Endothelial cell of umbilical vein (primary cell): ENCODE results near the gene SLC15A5.

Experiments
- EZH2 ChIP-seq: IDR thresholded peaks from 2 replicates; pipeline ENCODE4 v1.6.1; 2012; ENCODE audit warnings: borderline replicate concordance, low read depth, mild to moderate bottlenecking, moderate library complexity, low read length, inconsistent platforms; ENCODE audit not compliant: severe bottlenecking
- FOS ChIP-seq: IDR thresholded peaks from 2 replicates; pipeline ENCODE4 v1.6.1; 2011; ENCODE audit warnings: mild to moderate bottlenecking, low read length, moderate library complexity, borderline replicate concordance; ENCODE audit not compliant: insufficient read depth
- JUN ChIP-seq: IDR thresholded peaks from 2 replicates; pipeline ENCODE4 v1.6.1; 2011; ENCODE audit warnings: borderline replicate concordance, low read depth; ENCODE audit not compliant: insufficient read length, insufficient read depth
- MAX ChIP-seq: IDR thresholded peaks from 2 replicates; pipeline ENCODE4 v1.6.1; 2011; ENCODE audit not compliant: insufficient read depth, insufficient read length
- MYC ChIP-seq: IDR thresholded peaks from one replicate; pipeline ENCODE4 v1.6.1; 2011; ENCODE audit warnings: mild to moderate bottlenecking, low read depth, low read length
- POLR2A ChIP-seq: IDR thresholded peaks from 2 replicates; pipeline ENCODE4 v1.6.1; 2012; ENCODE audit warnings: low read depth, mild to moderate bottlenecking, control low read depth, low read length
- POLR2AphosphoS5 ChIP-seq: IDR thresholded peaks from 2 replicates; pipeline ENCODE4 v1.6.1; 2012; ENCODE audit warnings: low read depth, mild to moderate bottlenecking, control low read depth, low read length, moderate library complexity; ENCODE audit not compliant: insufficient read depth
- TF ChIP-seq, protein P1 (sequence below), 2 donors: IDR thresholded peaks; 1 replicate in 1 of 2; 2 replicates in 1 of 2; pipeline ENCODE4 v1.5.1; 2011; ENCODE audit warnings: low read length in 2 of 2, mild to moderate bottlenecking in 2 of 2, moderate library complexity in 2 of 2, control low read depth in 1 of 2, inconsistent platforms in 1 of 2, low read depth in 1 of 2; ENCODE audit not compliant: insufficient read depth in 1 of 2; ENCODE audit errors: extremely low read depth in 1 of 2

DNA sequence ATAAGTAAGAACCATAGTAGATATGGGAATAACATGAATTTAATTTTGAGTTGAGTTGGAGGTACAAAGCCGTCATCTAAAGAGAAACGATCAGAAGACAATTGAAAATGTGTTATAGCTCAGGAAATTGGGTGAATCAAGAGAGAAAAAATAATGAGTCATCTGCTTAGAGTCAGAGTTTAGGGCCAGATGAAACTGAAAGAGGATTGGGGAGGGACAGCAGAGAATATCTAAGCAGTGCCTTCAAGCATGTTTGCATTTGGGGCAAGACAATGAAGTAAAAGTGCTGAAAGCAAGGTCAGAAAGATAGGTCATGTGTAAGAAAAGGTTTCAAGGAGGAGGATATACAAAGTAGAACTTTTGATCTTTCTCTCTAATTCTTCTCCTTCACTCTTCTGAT, 49.4 kb downstream of the SLC15A5 start:
- no peak for TF ChIP-seq POLR2AphosphoS5
- TF ChIP-seq, protein P1, sequence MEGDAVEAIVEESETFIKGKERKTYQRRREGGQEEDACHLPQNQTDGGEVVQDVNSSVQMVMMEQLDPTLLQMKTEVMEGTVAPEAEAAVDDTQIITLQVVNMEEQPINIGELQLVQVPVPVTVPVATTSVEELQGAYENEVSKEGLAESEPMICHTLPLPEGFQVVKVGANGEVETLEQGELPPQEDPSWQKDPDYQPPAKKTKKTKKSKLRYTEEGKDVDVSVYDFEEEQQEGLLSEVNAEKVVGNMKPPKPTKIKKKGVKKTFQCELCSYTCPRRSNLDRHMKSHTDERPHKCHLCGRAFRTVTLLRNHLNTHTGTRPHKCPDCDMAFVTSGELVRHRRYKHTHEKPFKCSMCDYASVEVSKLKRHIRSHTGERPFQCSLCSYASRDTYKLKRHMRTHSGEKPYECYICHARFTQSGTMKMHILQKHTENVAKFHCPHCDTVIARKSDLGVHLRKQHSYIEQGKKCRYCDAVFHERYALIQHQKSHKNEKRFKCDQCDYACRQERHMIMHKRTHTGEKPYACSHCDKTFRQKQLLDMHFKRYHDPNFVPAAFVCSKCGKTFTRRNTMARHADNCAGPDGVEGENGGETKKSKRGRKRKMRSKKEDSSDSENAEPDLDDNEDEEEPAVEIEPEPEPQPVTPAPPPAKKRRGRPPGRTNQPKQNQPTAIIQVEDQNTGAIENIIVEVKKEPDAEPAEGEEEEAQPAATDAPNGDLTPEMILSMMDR (IDR thresholded peaks at IDR 0.05; ENCODE audit: extremely low read depth in 1 of 2, insufficient read depth in 1 of 2, low read depth in 1 of 2, low read length in 2 of 2), result no peak
- no peak for TF ChIP-seq JUN
- no peak for TF ChIP-seq FOS
- TF ChIP-seq POLR2A, result no peak
- TF ChIP-seq MYC, result no peak
- TF ChIP-seq EZH2, result no peak
- no peak for TF ChIP-seq MAX
